Measurements from ENCODE around the gene SLC17A9.

SLC17A9 gene

DNA sequence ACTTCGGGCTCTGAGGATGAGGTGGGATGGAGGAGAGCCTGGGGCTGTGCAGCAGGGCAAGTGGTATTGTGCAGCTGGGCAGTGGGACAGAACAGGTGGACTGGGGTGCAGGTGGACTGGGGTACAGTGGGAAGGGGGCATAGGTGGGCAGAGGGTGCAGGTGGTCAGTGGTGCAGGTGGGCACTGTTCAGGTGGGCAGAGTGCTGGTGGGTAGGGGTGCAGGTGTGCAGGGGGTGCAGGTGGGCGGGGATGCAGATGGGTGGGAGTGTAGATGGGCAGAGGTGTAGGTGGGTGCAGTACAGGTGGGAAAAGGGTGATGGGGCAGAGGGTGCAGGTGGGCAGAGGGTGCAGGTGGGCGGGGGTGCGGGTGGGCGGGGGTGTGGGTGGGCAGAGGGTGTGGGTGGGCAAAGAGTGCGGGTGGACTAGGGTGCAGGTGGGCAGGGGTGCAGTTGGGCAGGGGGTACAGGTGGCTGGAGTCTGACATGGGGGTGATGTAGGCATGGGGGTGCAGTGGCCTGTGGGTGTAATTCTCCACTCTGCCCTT, 33.8 kb downstream of the SLC17A9 start:
- DNase-seq (ENCODE audit: low read depth) = no peak
- TF ChIP-seq CTCF (IDR thresholded peaks at IDR 0.05; ENCODE audit: low read length, missing control alignments) = no peak
- no peak overlapping the region for H3K4me3 ChIP-seq (replicated peaks; ENCODE audit: low read depth, low read length)

DNA sequence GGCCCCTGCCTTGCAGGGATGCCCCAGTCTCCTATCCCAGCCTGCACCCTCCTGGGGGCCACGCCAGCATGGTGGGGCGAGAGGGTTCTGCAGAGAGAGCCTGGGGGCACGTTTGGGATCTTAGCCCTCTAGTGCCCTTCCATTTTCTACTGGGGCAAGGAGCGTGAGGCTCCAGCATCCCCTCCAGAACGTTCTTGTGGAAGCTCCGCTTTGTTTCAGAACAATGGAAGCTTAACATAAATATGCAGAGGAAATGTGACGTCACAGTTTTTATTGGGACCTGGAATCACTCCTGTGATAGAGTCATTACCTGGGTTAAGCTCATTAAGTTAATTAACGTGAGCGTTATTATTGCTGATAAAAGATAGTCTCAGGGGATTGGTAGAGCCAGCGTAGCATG, 34.6 kb downstream of the SLC17A9 start:
- H3K4me3 ChIP-seq (replicated peaks; ENCODE audit: low read depth, low read length) = no peak overlapping the region
- no peak for TF ChIP-seq CTCF (IDR thresholded peaks at IDR 0.05; ENCODE audit: low read length, missing control alignments)
- no peak for DNase-seq (ENCODE audit: low read depth)

DNA sequence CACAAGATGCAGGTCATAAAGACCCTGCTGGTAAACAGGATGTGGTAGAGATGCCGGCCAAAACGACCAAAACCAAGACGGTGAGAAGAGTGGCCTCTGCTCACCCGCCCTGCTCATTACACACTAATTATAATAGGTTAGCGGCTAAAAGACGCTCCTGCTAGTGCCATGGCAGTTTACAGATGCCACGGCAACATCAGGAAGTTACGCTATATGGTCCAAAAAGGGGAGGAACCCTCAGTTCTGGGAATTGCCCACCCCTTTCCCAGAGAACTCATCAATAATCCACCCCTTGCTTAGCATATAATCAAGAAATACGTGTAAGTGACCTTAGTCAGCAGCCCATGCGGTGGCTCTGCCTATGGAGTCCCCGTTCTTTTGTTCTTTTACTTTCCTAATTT, 36.7 kb downstream of the SLC17A9 start:
- TF ChIP-seq CTCF (IDR thresholded peaks at IDR 0.05; ENCODE audit: low read length, missing control alignments) = no peak
- no peak for DNase-seq (ENCODE audit: low read depth)
- no peak overlapping the region for H3K4me3 ChIP-seq (replicated peaks; ENCODE audit: low read depth, low read length)

GRCh38 chr20:62990306-62990825, 37.9 kb downstream of the SLC17A9 start:
- no peak overlapping the region for H3K4me3 ChIP-seq (replicated peaks; ENCODE audit: low read depth, low read length)
- no peak for TF ChIP-seq CTCF (IDR thresholded peaks at IDR 0.05; ENCODE audit: low read length, missing control alignments)
- no peak for DNase-seq (ENCODE audit: low read depth)

- TF ChIP-seq CTCF (IDR thresholded peaks at IDR 0.05; ENCODE audit: low read length, missing control alignments) = no peak
- no peak for DNase-seq (ENCODE audit: low read depth)
- H3K4me3 ChIP-seq (replicated peaks; ENCODE audit: low read depth, low read length) = no peak overlapping the region
Measured at GRCh38 chr20:62991196-62991807, 38.8 kb downstream of the SLC17A9 start.

DNA sequence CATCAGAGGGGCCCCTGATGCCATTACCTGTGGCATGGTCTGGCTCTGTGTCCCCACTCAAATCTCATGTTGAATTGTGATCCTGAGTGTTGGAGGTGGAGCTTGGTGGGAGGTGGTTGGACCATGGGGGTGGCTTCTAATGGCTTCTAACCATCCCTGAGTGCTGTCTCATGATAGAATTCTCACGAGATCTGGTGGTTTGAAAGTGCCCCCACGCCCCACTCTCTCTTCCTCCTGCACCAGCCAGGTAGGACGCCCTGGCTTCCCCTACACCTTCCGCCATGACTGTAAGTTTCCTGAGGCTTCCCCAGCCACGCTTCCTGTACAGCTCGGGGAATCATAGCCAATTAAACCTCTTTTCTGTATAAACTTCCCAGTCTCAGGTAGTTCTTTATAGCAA, 39.4 kb downstream of the SLC17A9 start:
- no peak for DNase-seq (ENCODE audit: low read depth)

More for the DNA sequence above, 39.4 kb downstream of the SLC17A9 start:
- no peak for TF ChIP-seq CTCF (IDR thresholded peaks at IDR 0.05; ENCODE audit: low read length, missing control alignments)
- no peak overlapping the region for H3K4me3 ChIP-seq (replicated peaks; ENCODE audit: low read depth, low read length)

Measured in fibroblast of pulmonary artery (primary cell).